Measurements from ENCODE around the gene CCDC33.
A peak's percentile ranks its signal among the peaks of the same experiment; 100 is the strongest.

The CCDC33 gene

GRCh38 chr15:74314795-74315438 is 78.8 kb downstream of the CCDC33 start:
- DNase-seq (ENCODE audit: low spot score): no peak

GRCh38 chr15:74315626-74316025 is 79.5 kb downstream of the CCDC33 start:
- no peak for DNase-seq (ENCODE audit: low spot score)

- no peak for DNase-seq (ENCODE audit: low spot score)
Observed at GRCh38 chr15:74316141-74316540, 80.0 kb downstream of the CCDC33 start.

GRCh38 chr15:74317820-74318375 is 81.8 kb downstream of the CCDC33 start:
- peak; percentile 13 for DNase-seq (ENCODE audit: low spot score)

- DNase-seq (ENCODE audit: low spot score): no peak
Observed at GRCh38 chr15:74318376-74319137, 82.4 kb downstream of the CCDC33 start.

GRCh38 chr15:74319138-74319460 is 83.0 kb downstream of the CCDC33 start:
- DNase-seq (ENCODE audit: low spot score): no peak

GRCh38 chr15:74319596-74320351 is 83.6 kb downstream of the CCDC33 start:
- no peak for DNase-seq (ENCODE audit: low spot score)

GRCh38 chr15:74320352-74321247 is 84.5 kb downstream of the CCDC33 start:
- DNase-seq (ENCODE audit: low spot score): peak; percentile 30

- peak; percentile 35 for DNase-seq (ENCODE audit: low spot score)
Observed at GRCh38 chr15:74322558-74323180, 86.5 kb downstream of the CCDC33 start.

GRCh38 chr15:74324714-74325113 is 88.6 kb downstream of the CCDC33 start:
- DNase-seq (ENCODE audit: low spot score): no peak

- DNase-seq (ENCODE audit: low spot score): no peak
Observed at GRCh38 chr15:74326746-74327145, 90.6 kb downstream of the CCDC33 start.

- DNase-seq (ENCODE audit: low spot score): no peak
Observed at GRCh38 chr15:74327756-74328155, 91.6 kb downstream of the CCDC33 start.

GRCh38 chr15:74328331-74329056 is 92.4 kb downstream of the CCDC33 start:
- DNase-seq (ENCODE audit: low spot score): no peak

- DNase-seq (ENCODE audit: low spot score): no peak
Observed at GRCh38 chr15:74330861-74331408, 94.8 kb downstream of the CCDC33 start.

GRCh38 chr15:74332011-74332410 is 95.9 kb downstream of the CCDC33 start:
- no peak for DNase-seq (ENCODE audit: low spot score)

GRCh38 chr15:74332611-74333010 is 96.5 kb downstream of the CCDC33 start:
- no peak for DNase-seq (ENCODE audit: low spot score)

GRCh38 chr15:74333093-74333492 is 97.0 kb downstream of the CCDC33 start:
- no peak for DNase-seq (ENCODE audit: low spot score)

GRCh38 chr15:74333662-74334061 is 97.5 kb downstream of the CCDC33 start:
- DNase-seq (ENCODE audit: low spot score): no peak

- no peak for DNase-seq (ENCODE audit: low spot score)
Observed at GRCh38 chr15:74334127-74334526, 98.0 kb downstream of the CCDC33 start.

- no peak for DNase-seq (ENCODE audit: low spot score)
Observed at GRCh38 chr15:74335396-74335795, 99.3 kb downstream of the CCDC33 start.

All from COLO829 (cell line).